ENCODE results near the gene HLA-A.
"Not testable (repeated sequence)": the region's sequence is repeated elsewhere in the genome, so short reads cannot be mapped to it uniquely, and the experiment has no call there.

Gene HLA-A

GRCh38 chr6:29942275-29943052 is at the start of gene HLA-A:
HLA-A (plus strand) TSS chr6:29942532; CDS start chr6:29942554, 22 bp downstream.
- peak; percentile 96 for DNase-seq (ENCODE audit: low read depth)

- DNase-seq (ENCODE audit: low read depth): no peak
Measured at GRCh38 chr6:29892696-29893095, 49.6 kb upstream of the HLA-A start.

GRCh38 chr6:29899281-29899680 is 43.1 kb upstream of the HLA-A start:
- no peak for DNase-seq (ENCODE audit: low read depth)

- no peak for DNase-seq (ENCODE audit: low read depth)
Measured at GRCh38 chr6:29905286-29905685, 37.0 kb upstream of the HLA-A start.

- no peak for DNase-seq (ENCODE audit: low read depth)
Measured at GRCh38 chr6:29907637-29908340, 34.5 kb upstream of the HLA-A start.

GRCh38 chr6:29908341-29908662 is 34.0 kb upstream of the HLA-A start:
- no peak for DNase-seq (ENCODE audit: low read depth)

GRCh38 chr6:29908710-29909109 is 33.6 kb upstream of the HLA-A start:
- DNase-seq (ENCODE audit: low read depth): no peak

GRCh38 chr6:29909985-29910384 is 32.3 kb upstream of the HLA-A start:
- no peak for DNase-seq (ENCODE audit: low read depth)

- no peak for DNase-seq (ENCODE audit: low read depth)
Measured at GRCh38 chr6:29912840-29913239, 29.5 kb upstream of the HLA-A start.

- no peak for DNase-seq (ENCODE audit: low read depth)
Measured at GRCh38 chr6:29916741-29917140, 25.6 kb upstream of the HLA-A start.

- no peak for DNase-seq (ENCODE audit: low read depth)
Measured at GRCh38 chr6:29917857-29918256, 24.5 kb upstream of the HLA-A start.

GRCh38 chr6:29919506-29920445 is 22.6 kb upstream of the HLA-A start:
- no peak for DNase-seq (ENCODE audit: low read depth)

- DNase-seq (ENCODE audit: low read depth): no peak
Measured at GRCh38 chr6:29924287-29924686, 18.0 kb upstream of the HLA-A start.

- no peak for DNase-seq (ENCODE audit: low read depth)
Measured at GRCh38 chr6:29924731-29925130, 17.6 kb upstream of the HLA-A start.

GRCh38 chr6:29925321-29925720 is 17.0 kb upstream of the HLA-A start:
- no peak for DNase-seq (ENCODE audit: low read depth)

GRCh38 chr6:29925727-29926412 is 16.5 kb upstream of the HLA-A start:
- peak; percentile 23 for DNase-seq (ENCODE audit: low read depth)

GRCh38 chr6:29926413-29927274 is 15.7 kb upstream of the HLA-A start:
- no peak for DNase-seq (ENCODE audit: low read depth)

- DNase-seq (ENCODE audit: low read depth): no peak
Measured at GRCh38 chr6:29927275-29927569, 15.1 kb upstream of the HLA-A start.

GRCh38 chr6:29927841-29928388 is 14.4 kb upstream of the HLA-A start:
- no peak for DNase-seq (ENCODE audit: low read depth)

- DNase-seq (ENCODE audit: low read depth): not testable (repeated sequence)
Measured at GRCh38 chr6:29930047-29930446, 12.3 kb upstream of the HLA-A start.

GRCh38 chr6:29933955-29934354 is 8.4 kb upstream of the HLA-A start:
- DNase-seq (ENCODE audit: low read depth): no peak
